HG03139 (cell line): ENCODE results near the gene OR52E4.

ENCODE experiments used
- ATAC-seq: cut with Tn5 transposase; IDR thresholded peaks from one replicate; pipeline ENCODE4 v1.9.1; 2021; ENCODE audit not compliant: unreplicated experiment

The OR52E4 gene

DNA sequence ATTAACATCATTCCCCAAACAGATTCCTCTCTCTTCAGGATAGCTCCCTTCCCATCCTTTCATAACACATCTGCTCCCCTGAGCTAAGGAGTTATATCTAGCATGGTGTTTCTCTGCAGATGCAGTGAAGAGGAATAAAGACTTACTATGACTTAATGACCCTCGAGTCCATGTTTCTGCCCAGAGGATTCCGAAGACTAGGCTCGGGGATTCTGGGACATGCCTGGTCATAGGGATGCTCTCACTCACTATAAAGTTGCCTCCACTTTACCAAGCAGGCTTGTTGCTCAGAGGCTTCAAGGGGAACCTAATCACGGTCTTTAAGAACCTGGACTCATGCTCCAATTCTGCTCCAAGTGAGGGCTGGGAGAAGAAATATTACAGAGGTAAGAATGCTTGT lies at the start of gene OR52E4:
Gene OR52E4 (plus strand): TSS at position 301 of the 400 bp plus-strand sequence. CDS start 3,664 bp downstream, outside the sequence.
- ATAC-seq, result no peak

DNA sequence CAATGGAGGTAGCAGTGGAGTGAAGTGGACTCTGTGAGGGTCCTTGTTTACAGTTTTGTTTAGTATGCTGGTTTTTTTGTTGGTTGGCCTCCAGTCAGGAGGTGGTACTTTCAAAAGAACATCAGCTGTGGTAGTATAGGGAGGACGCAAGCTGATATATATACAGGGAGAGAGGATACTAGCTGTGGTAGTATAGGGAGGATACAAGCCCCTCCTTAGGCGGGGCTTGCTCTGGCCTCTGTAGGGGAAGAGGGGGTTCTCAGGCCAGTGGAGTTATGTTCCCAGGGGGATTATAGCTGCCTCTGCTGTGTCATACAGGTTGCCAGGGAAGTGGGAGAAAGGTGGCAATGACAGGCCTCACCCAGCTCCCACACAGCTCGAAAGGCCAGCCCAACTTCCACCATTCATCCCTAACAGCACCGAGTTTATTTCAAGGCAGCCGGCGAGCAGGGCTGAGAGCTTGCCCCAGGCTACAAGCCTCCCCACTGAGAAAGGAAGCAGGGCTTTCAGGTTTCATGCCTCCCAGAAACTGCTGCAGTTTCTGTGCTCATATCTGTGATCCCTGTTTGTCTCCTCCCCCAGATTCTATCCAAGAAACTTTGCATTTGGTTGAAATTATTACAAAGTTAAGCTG lies 49.1 kb upstream of the OR52E4 start:
- no peak for ATAC-seq

GRCh38 chr11:5833446-5833845 lies 47.0 kb upstream of the OR52E4 start:
- no peak for ATAC-seq

GRCh38 chr11:5837695-5838094 lies 42.7 kb upstream of the OR52E4 start:
- no peak for ATAC-seq

GRCh38 chr11:5841797-5842196 lies 38.6 kb upstream of the OR52E4 start, which contains the start of gene OR52E6:
Gene OR52E6, minus strand, starts transcription at chr11:5841897. Its CDS starts 0 bp downstream, at chr11:5841897.
- no peak for ATAC-seq

DNA sequence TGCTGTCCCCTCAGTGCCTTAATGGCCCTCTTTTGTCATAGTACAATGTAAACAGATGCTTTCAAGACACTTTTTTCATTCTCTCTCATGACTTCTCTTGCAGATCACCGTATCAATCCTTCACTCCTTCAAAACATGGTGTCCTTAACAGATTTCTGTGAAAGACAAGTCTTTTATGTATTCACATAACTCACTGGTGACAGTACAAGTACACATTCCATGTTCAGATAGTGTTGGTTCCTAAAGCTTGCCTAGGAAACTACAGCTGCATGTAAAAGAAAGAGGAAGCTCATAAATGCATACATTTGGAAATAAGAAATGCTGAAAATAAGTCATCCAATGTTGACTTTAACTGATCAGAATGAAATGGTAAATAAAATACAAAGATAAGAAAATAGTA lies 33.7 kb upstream of the OR52E4 start:
- no peak for ATAC-seq

- no peak for ATAC-seq
These were observed 32.7 kb upstream of the OR52E4 start for GRCh38 chr11:5847711-5848110.

DNA sequence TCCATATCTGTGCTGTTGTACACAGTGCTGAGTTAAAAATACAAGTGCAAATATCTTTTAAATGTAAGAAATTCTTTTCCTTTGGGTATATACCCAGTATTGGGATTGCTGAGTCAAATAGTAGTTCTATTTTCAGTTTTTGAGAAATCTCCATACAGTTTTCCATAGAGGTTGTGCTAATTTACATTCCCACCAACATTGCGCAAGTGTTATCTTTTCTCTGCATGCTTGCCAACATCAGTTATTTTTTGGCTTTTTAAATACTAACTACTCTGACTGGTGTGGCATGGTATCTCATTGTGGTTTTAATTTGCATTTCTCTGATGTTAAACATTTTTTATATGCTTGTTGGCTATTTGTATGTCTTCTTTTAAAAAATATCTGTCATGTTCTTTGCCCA lies 29.4 kb upstream of the OR52E4 start:
- no peak for ATAC-seq

DNA sequence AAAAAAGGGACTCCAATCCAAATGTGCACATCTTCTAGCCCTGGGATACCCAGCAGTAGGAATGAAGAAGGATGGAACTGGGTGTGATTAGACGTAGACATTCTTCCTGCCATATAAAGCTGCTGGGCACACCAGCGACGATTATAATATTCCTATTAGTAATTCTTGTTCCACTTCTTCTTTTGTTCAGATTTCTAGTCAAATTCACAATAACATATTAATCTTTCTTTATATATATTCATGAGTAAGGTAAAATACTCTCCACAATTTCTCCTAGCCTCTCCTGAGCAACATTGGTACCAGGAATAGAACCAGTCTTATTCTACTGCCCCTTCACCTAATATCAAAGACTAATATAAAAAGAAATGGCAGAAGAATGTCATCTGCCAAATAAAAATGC lies 22.8 kb upstream of the OR52E4 start, which contains the start of gene OR52E8:
Gene OR52E8 (minus strand): TSS at position 101 of the 400 bp plus-strand sequence. CDS start 0 bp downstream, at position 101.
- no peak for ATAC-seq

DNA sequence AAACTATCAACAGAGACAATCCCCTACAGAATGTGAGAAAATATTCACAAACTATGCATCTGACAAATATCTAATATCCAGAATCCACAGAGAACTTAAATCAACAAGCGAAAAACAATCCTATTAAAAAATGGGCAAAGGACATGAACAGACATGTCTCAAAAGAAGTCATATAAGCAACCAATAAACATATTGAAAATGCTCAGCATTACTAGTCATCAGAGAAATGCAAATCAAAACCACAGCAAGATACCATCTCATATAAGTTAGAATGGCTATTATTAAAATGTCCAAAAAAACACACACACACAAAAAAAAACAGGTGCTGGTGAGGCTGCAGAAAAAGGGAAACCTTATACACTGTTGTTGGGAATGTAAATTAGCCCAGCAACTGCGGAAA lies 14.6 kb upstream of the OR52E4 start:
- no peak for ATAC-seq

DNA sequence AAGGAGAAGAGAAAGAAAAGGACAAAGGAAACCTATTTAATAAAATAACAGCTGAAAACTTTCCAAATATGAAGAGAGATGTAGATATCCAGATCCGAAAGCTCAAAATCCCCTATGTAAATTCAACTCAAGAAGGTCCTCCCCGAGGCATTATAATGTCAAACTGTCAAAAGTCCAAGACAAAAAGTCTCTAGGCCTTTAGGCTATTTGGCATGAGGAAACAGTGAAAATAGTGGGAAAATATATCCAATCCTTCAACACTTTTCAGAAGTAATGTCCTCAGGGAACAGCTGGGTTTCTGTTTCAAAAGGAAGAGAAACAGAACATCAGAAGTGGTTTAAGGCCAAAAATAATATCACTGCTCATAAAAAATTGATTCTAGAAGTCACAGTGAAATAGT lies 1.9 kb upstream of the OR52E4 start:
- no peak for ATAC-seq

GRCh38 chr11:5881756-5882155 lies 1.3 kb downstream of the OR52E4 start:
- ATAC-seq, result no peak

GRCh38 chr11:5887172-5887571 lies 6.7 kb downstream of the OR52E4 start:
- no peak for ATAC-seq

DNA sequence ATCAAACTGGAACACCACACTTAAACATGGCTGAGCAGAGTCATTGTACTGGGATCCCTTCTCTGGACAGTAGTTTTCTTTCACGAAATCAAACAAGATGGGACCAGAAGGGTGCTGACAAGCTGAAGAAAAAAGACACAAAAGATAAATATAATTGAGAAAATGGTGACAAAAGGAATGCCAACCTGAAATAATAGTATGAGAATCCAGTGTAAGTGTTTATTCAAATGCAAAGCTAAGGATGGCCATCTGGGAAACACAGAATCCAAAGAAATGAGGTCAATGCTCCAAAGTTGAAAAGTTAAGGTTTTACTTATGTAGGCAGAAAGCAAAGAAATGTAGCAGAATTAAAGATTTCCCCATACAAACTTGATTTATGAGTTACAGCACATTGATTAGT lies 7.2 kb downstream of the OR52E4 start:
- no peak for ATAC-seq

GRCh38 chr11:5891216-5891800 lies 10.9 kb downstream of the OR52E4 start:
- ATAC-seq, result no peak

DNA sequence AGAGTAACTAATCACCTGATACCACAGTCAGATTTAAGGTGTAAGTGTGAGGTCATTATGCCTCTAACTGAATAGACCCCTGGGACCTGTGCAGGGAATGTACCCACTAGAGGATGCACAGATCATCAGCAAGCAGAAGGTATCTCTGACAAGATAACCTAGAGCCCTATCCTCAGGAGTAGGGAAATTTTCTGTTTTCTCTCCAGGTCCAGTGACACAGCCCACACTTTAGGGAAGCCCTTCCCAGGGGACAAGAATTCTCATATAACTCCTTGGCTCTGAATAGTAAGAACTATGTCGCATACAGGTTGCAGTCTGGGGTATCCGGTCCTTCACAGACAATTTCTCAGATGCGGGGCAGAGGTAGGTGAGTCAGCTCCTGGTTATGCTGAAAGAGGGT lies 12.5 kb downstream of the OR52E4 start, which contains the start of gene OR52E5:
Gene OR52E5 (plus strand): TSS at position 301 of the 400 bp plus-strand sequence. CDS start 7,569 bp downstream, outside the sequence.
- ATAC-seq, result no peak

DNA sequence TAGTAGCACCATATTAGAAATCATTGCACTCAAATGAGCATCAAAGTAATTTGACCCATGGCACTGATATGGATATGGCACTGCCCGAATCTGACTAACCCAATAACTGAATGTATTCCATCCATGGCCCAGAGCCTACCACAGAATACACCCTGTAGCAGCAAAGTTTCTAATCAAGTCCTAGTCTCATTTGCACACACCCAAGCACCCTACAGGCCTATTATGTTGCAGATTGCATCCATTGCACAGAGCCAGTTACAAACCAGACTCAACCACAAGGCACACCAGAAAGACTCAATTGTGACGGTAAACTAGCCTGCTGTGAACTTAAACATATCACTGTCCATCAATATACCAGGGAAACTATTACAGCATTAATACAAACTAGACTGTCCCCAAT lies 19.1 kb downstream of the OR52E4 start:
- no peak for ATAC-seq

DNA sequence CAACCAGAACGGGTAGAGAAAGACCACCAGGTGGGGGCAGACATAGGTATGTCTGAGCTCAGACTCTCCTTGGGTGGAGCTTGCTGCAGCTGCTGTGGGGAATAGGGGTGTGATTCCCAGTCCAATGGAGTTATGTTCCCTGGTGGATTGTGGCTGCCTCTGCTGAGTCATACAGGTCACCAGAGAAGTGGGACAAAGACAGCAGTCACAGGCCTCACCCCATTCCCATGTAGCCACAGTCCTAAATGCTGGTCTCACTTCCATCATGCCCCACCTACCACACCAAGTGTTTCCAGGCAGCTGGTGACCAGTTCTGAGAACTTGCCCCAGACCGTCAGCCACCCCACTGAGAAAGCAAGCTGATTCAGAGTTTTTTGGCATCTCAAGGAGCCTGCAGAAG lies 30.1 kb downstream of the OR52E4 start:
- no peak for ATAC-seq

GRCh38 chr11:5922749-5923426 lies 42.5 kb downstream of the OR52E4 start:
- no peak for ATAC-seq

DNA sequence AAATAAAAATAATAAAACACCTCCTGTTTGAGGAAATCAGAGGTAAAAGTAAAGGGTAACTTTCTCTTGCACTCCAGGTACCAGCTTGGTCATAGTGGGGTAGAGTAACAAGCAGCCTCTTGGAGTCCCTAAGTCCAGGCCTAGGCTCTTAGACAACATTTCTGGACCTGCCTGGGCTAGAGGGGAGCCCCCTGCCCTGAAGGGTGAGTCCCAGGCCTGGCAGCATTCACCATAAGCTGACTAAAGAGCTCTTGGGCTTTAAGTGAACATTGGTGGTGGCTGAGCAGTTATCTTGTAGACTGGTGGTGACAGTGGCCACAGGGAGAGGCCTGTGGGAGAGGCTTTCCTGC lies 43.0 kb downstream of the OR52E4 start:
- ATAC-seq, result no peak

DNA sequence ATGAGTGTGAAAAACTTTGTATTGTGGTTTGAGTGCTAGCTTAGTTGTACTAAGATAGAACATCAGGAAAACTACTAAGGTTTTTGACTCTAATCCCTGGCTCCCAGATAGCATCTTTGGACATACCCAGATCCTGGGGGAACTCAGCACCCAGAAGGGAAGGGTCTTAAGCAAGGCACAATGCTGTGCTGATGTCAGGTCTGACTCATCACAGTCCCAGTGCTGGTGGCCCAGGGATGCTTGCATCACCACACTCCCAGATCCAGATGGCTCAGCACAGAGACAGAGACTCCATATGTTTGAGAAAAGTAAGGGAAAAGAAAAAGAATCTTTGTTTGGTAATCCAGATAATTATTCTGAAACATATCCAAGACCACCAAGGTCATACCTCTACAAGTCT lies 43.4 kb downstream of the OR52E4 start:
- no peak for ATAC-seq

DNA sequence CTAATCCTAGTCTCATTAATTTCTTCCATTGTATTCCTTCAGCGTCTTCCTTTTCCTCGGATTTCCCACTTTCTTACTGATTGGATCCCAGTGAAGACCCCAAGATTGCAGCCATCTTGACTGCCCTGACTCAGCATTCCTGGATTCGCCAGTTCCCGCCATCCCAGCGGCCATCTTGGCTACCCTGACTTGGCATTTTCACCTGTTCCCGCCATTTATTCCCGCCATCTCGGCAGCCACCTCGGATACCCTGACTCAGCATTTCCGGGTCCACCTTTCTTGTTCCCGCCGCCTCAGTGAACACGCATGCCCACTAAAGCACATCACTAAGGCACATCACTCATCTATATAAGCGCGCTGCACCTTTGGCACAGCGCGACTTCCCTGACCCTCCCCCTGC lies 47.8 kb downstream of the OR52E4 start:
- no peak for ATAC-seq
